HG02870 (cell line): ENCODE data around the gene RASSF4.

ENCODE experiments used
- ATAC-seq: cut with Tn5 transposase; IDR thresholded peaks from one replicate; pipeline ENCODE4 v1.9.1; 2021; ENCODE audit warnings: mild to moderate bottlenecking, moderate library complexity; ENCODE audit not compliant: unreplicated experiment

Gene RASSF4

DNA sequence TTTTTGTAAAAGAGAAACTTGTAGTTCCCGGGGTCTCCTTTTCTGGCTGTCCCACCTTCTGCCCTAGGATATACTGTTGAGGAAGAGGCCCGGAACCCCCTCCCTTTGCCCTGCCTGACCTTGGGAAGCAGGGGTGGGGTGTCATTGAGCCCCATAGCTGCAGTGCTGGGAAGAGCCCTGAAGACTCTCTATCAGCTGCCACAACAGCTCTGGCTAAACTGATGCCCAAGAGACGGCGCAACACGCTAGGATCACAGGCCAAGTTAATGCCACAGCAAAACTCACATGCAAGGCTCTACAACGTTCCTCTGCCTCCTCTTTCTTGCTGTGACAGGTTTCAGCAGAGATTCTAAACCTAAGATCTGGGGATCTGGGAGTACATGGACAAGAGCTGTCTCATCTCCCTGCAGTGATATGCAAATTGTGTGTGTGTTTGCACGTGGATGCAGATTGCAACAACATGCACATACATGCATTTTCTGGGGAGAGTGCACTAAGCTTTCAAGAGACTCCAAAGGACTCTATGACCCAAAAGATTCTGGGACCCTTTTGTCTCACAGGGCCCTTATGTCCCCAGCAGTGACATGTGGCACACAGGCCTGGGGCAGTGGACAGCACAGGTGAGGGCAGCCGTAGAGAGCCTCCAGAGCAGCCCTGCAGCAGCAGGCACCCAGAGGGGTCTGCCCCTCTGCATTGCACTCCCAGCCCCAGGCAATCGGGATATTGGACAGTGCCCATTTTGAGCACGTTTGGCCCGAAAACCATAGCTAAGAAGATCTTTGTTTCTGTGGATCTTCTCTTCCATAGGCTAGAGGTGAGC, 2.5 kb downstream of the RASSF4 start:
- no peak for ATAC-seq

GRCh38 chr10:44962870-44963738, 3.5 kb downstream of the RASSF4 start:
- no peak for ATAC-seq

DNA sequence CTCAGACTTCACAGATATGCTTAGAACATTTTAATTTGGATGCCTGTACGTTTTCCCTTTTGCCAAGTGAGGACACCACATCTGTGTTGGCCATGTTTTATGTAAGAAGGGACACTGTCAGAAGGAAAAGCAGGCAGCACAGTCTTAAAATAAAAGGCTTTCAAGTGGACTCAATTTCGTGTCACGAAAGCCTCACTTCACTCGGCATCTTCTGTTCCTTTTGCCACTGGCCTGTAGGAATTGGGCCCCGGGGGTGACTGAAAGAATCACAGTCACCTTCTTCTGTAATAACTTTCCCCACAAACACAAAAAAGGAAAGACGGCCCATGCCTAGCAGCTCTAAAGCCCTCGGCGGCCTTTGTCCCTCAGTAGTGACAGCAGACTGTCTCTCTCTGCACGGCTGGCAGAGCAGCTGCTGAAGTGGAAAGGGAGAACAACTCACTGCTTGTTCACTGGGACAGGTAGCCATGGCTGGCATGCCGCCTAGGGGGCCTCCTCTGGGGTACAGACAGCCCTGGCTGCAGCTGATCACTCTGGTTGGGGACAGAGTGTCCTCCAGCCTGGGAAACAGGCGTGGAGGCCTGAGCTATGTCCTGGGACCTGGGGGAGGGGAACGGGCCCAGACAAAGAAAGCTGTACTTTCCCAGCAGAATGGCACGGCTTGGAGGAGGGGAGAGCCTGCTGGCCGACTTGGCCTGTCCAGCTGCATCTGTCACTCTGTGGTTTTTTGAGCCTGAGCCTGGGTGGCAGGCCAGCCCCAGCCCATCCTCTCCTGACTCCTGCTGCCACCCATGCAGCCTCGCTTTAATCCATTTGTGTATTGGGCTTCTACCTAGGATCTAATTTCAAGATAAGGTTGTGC, 4.4 kb downstream of the RASSF4 start:
- ATAC-seq = no peak

DNA sequence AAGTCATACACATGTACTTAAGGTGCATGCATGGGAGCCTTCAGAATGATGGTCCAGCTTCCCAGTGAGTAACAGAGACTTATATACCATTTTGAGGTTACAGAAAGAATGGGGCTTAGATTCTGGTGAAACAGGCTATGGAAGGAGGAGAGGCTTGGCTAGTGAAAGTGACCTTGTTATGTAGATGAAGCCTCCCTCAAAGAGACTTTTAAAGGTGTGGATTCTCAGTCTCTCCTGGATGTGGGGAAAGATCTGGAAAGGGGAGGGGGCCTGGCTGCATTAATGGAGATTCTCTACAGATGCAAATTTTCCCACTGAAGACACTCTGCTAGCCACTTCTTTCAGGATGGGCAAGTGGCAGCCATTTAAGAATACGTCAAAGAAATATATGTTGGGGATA, 5.5 kb downstream of the RASSF4 start:
- no peak for ATAC-seq

DNA sequence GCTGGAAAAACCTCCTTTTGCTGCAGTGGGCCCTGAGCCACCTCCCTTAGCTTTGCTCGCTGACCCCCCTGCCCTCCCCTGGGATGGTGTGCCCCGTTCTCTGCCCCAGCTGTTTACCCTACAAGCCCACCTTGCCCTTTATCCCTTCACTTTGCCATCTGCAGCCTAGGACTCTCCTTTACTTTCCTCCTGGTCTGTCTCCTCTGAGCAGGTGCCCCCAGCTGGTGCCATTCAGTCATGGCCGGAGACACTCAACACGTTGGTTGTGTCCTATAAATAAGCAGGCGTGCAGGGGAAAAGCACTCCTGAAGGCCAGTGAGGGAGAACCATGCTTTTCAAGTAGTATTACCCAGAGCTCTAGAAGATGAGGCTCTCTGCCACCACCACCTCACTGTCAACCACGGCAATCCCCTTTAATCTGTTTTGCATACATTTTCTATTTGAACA, 6.1 kb downstream of the RASSF4 start:
- peak; percentile 57 for ATAC-seq

DNA sequence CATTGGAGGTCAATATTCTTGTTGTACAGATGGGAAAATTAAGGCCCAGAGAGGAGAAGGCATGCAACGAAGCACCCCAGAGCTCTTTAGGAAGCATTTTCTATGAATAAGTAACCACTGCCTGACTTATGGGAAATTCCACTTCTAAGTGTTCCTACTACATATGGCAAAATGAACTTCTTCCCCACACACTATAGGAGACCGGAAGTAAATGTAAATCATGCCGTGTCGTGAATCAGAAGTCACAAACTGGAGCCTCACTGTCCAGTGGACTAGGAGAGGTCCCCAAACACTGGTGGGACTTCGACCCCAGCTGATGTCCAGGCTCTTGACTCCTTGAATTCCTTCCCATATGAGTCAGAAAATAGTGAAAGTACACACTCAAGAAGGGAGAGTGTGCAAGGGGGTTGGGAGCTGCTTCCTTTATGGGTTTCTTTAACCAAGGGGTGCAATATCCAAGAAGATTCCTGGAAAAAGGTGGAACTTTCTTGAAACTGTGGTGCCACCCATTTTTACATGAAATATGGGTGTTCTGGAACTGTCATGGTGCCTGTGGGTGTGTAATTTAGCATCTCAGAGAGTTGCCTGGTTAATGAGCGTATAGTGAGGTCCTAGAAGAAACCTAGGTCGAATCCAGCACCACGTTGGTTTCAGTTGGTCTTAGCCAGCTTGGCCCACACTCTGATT, 6.7 kb downstream of the RASSF4 start:
- peak; percentile 33 for ATAC-seq

- no peak for ATAC-seq
These were observed 7.4 kb downstream of the RASSF4 start for GRCh38 chr10:44966816-44967509.

DNA sequence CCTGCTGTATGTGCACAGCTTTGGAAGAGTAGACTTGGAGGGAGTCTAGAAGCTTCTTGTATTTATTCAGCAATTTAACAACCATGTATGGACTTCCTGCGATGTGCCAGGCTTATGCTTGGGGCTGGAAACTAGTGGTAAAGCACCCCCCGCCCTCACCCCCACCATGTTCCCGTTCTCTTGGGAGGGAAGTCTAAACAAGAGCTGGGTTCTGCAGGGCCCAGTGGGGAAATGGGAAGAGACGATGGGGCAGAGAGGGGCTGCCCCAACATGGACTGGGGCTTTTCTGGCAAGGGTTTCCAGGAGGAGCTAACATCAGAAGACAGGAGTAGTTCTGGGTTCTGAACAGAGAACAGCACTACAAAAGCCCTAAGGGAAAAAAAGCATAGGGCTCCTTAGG, 8.0 kb downstream of the RASSF4 start:
- ATAC-seq = no peak

DNA sequence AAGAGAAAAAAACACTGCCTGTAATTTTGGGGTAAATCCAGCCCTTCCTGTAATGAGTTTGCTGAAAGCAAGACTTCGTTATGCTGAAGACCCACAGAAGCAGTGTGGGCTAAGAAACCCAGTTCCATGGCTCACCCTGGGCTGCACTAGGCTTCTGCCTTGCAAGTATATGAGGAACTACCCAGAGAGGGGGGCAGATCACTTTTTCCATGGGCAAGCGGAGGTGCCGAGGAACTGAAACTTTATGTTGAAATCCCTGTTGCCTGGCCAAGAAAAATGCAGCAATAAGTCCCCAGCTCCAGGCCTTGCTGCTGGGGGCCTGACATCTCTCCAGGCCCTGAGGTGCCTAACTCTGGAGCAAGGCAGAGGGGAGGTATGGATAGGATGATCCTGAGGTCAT, 8.5 kb downstream of the RASSF4 start:
- ATAC-seq = no peak

- no peak for ATAC-seq
These were observed 9.1 kb downstream of the RASSF4 start for GRCh38 chr10:44968500-44969400.

GRCh38 chr10:44969854-44970253, 10.3 kb downstream of the RASSF4 start:
- ATAC-seq = no peak

DNA sequence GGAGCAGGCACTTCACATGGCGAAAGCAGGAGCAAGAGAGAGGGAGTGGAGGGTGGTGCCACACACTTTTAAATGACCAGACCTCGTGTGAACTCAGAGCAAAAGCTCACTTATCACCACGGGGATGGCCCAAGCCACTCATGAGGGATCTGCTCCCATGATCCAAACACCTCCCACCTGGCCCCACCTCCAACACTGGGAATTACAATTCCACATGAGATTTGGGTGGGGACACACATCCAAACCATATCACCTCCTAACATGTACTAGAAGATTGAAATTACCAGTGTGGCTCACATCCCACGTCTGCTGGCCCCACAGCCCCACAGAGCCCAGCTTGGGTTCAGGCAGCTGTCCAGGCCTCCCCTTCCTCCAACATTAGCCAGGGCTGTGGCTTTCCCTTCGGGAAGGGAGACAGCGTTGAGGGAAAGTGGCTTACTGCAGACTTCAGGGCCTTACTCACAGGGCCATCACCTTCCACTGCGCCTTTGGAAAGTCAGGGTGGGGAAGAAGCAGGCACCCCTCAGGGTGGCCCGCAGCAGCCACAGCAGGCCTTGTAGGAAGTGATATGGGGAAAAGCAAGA, 11.3 kb downstream of the RASSF4 start:
- no peak for ATAC-seq

GRCh38 chr10:44971434-44971833, 11.8 kb downstream of the RASSF4 start:
- ATAC-seq = no peak

- ATAC-seq = no peak
These were observed 12.5 kb downstream of the RASSF4 start for GRCh38 chr10:44971935-44972757.

GRCh38 chr10:44972874-44973306, 13.3 kb downstream of the RASSF4 start:
- no peak for ATAC-seq

- no peak for ATAC-seq
These were observed 13.9 kb downstream of the RASSF4 start for GRCh38 chr10:44973323-44974081.
